ENCODE measurements around the gene MTMR10.

Gene MTMR10

GRCh38 chr15:31010036-31010435 is 18.6 kb upstream of the MTMR10 start:
- DNase-seq, result no peak

DNA sequence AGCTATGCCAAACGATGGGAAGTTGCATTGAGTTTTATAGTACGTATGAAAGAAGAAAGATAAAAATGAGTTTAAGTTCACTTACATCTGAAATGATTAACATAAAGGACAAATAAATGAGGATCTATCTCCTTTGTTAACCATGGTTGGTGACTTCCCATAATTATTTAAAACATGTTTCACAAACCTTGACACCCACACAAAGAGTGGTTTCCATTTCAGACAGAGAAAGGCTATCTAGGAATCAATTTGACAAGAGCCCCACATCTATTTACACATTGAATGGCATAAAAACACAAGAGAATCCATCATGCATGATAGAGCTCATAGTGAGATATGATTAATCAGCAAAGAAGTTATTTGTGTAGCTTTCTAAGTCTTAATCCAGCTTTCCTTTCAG is 14.2 kb upstream of the MTMR10 start:
- DNase-seq, result no peak

GRCh38 chr15:31004220-31004733 is 12.8 kb upstream of the MTMR10 start:
- no peak for DNase-seq

GRCh38 chr15:31001702-31002101 is 10.3 kb upstream of the MTMR10 start:
- DNase-seq, result no peak

- no peak for DNase-seq
Measured at GRCh38 chr15:30999729-31000128, 8.3 kb upstream of the MTMR10 start.

GRCh38 chr15:30997270-30997669 is 5.8 kb upstream of the MTMR10 start:
- DNase-seq, result no peak

- no peak for DNase-seq
Measured at GRCh38 chr15:30992249-30992864, 929 bp upstream of the MTMR10 start.

DNA sequence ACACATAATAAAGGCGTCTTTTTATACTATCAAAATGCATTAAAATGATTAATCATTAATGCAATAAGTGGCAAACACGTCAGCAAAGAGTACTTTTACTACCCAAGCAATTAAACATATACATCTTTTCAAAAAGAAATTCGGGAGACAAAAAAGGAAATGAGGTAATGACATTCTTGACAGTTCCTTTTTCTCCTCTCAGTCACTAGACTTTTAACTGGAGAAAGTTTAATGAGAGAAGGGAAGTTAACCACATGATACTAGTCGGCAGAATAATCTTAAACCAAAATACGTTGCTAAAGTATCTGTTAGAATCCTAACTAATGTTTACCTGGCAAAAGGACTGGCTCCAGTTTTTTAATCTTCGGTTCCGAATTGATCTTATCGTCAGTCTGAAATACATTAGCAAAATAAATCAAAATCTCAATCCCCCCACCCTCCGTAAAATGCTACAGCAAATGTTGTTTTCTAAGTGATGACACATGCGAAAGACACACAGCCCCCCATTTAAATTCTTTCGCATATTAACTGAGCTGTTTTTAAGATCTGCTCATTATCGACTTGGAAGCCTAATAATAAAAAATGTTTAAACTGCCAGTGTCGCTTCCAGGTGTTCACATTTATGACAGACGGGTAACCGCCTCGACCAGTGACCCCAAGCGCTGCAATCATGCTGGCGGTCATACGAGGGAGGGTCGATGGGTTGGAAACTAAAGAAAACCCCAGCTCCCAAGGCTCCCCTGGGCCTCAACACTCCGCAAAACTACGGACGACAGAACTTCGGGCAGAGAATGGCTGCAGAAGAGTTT is 778 bp downstream of the MTMR10 start:
- no peak for DNase-seq

GRCh38 chr15:30990036-30990435 is 1.4 kb downstream of the MTMR10 start:
- no peak for DNase-seq

- no peak for DNase-seq
Measured at GRCh38 chr15:30985081-30985531, 6.3 kb downstream of the MTMR10 start.

- no peak for DNase-seq
Measured at GRCh38 chr15:30984542-30984941, 6.9 kb downstream of the MTMR10 start.

GRCh38 chr15:30984118-30984517 is 7.3 kb downstream of the MTMR10 start:
- no peak for DNase-seq

DNA sequence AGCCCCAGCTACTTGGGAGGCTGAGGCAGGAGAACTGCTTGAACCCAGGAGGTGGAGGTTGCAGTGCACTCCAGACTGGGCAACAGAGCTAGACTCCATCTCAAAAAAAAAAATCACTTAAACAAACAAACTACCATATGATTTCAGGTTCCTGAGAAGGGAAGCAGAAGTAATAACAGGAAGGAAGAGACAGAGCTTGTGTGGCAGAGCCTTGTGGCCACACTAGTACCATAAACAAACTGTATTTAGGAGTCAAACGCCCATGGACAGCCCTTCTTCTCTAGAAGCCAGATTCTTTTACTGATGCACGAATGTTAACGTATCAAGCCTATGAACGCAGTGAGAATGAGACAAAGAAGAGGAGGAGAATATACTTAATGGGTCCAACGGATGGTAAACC is 12.0 kb downstream of the MTMR10 start:
- no peak for DNase-seq

GRCh38 chr15:30978328-30978727 is 13.1 kb downstream of the MTMR10 start:
- no peak for DNase-seq

DNA sequence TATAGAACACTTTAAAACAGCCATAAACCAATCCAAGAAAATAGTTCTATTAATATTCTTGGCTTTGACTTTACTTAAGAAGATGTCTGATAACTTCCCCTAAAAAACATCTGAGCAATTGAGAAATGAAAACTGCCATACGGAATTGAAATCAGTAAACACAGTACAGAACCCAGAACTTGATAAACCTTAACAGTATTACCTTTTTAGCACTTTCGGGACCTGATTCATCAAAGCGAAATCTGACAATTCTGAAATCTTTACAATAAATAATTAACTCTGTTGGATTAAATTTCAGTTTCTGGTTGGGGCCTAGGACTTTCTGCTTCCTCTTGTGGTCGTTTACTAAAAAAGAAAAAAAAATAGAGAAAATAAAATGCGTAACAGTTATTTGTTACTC is 17.3 kb downstream of the MTMR10 start:
- DNase-seq, result no peak

- DNase-seq, result no peak
Measured at GRCh38 chr15:30973379-30973778, 18.0 kb downstream of the MTMR10 start.

- DNase-seq, result no peak
Measured at GRCh38 chr15:30969724-30970123, 21.7 kb downstream of the MTMR10 start.

DNA sequence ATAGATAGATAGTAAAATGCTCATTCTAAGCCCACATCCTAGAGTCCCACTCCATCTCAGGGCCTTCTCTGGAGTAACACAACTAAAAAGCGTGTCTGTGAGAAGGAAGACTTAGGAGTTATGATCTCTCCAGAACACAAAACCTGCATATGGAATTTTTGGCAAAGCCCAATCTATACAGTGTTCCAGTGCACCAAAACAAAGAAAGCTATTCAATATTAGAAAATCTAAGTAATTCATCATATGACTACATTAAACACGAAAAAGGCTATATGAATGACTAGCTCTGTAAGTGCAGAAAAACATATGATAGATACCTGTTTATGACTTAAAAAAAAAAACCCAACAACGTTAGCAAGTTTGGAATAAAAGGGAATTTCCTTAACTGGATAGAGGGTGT is 27.7 kb downstream of the MTMR10 start:
- no peak for DNase-seq

GRCh38 chr15:30962659-30963058 is 28.8 kb downstream of the MTMR10 start:
- no peak for DNase-seq

DNA sequence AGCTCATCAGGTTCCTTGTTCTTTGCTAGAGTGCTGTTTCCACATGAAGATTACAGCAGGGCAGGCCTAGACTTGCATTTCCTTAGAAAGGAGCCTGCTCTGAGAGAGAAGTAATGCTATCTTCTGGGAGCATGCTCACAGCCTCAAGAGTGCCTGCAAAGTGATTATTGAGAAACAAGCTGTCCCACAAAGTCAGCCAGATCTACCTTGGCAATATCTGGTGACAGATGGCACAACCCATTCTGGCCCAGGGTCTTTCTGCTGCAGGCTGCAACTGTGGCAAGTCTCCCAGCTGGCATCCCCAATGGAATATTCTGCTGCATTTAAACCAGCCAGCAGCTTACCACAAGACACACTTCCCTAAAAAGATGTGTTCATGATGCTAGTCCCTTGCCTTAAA is 29.3 kb downstream of the MTMR10 start:
- DNase-seq, result no peak

GRCh38 chr15:30958219-30958618 is 33.2 kb downstream of the MTMR10 start:
- no peak for DNase-seq

- no peak for DNase-seq
Measured at GRCh38 chr15:30956216-30957124, 35.0 kb downstream of the MTMR10 start.

DNA sequence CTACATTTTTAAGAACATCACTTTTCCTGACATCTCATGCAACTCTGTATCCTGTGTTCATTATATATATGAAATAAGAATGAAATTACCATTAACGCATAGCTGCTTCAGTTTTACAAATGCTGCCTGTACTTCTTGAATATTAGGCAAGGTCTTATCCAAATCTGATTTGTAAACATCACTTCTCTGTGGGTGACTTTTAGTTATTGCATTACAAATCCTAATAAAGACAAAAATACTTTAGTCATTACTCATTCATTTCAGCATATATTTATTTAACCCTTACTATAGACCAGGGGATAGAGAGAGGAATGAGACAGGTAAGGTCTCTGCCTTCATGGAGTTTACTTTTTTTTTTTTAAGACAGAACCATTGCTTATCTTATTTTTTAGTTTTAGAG is 36.8 kb downstream of the MTMR10 start:
- DNase-seq, result no peak

All from activated CD4-positive, alpha-beta T cell treated with anti-CD3 and anti-CD28 coated beads for 1 hour (primary cell).